IPS DF 6.9 (cell line): ENCODE measurements around the gene TGFB3.

Experiments used
- DNase-seq: peaks from one replicate; pipeline ENCODE4 v3.0.0-alpha.2; 2013; ENCODE audit warnings: low read depth, low spot score
- H3K27ac ChIP-seq: one replicate; pipeline ENCODE4 v1.5.1; 2013; ENCODE audit warnings: low read length, control low read depth
- H3K27me3 ChIP-seq: 2 replicates; pipeline ENCODE4 v1.6.1; 2013; ENCODE audit warnings: mild to moderate bottlenecking, low read length; ENCODE audit not compliant: control insufficient read depth, insufficient read depth
- H3K36me3 ChIP-seq: 2 replicates; pipeline ENCODE4 v1.6.1; 2013; ENCODE audit warnings: low read length; ENCODE audit not compliant: control insufficient read depth, insufficient read depth
- H3K4me1 ChIP-seq: 2 replicates; pipeline ENCODE4 v1.6.1; 2013; ENCODE audit warnings: low read length; ENCODE audit not compliant: control insufficient read depth, insufficient read depth
- H3K4me3 ChIP-seq: 2 replicates; pipeline ENCODE4 v1.5.1; 2013; ENCODE audit warnings: mild to moderate bottlenecking, low read length
- H3K9me3 ChIP-seq: 2 replicates; pipeline ENCODE4 v1.6.1; 2013; ENCODE audit warnings: low read length, inconsistent platforms; ENCODE audit not compliant: control insufficient read depth, insufficient read depth
- WGBS: extraction: QIAGEN DNeasy Blood & Tissue Kit; methylation state at CpG from one replicate; pipeline ENCODE4 v1.1.7; 2013; ENCODE audit warnings: mixed read lengths, missing lambda C conversion rate; ENCODE audit not compliant: insufficient read length, insufficient coverage; 5-methylcytosine and 5-hydroxymethylcytosine counted together

TGFB3 gene

GRCh38 chr14:75967866-75968265 is 13.9 kb downstream of the TGFB3 start:
- Histone ChIP-seq H3K27me3 (no peaks in the 10 kb centered on the region), H3K4me3 (no peak overlapping the region), H3K27ac (no peak overlapping the region), H3K36me3 (no peaks in the 10 kb centered on the region), H3K4me1 (no peaks in the 10 kb centered on the region), H3K9me3 (no peaks in the 10 kb centered on the region)
- no CpG with 5 or more reads among the region's 3 CpGs for WGBS
- DNase-seq: no peak

GRCh38 chr14:75961662-75962061 is 20.1 kb downstream of the TGFB3 start:
- Histone ChIP-seq H3K36me3 (no peaks in the 10 kb centered on the region), H3K9me3 (no peaks in the 10 kb centered on the region), H3K4me3 (no peak overlapping the region), H3K4me1 (no peaks in the 10 kb centered on the region), H3K27ac (no peak overlapping the region), H3K27me3 (no peaks in the 10 kb centered on the region)
- no peak for DNase-seq
- WGBS: no CpG with 5 or more reads among the region's 3 CpGs

DNA sequence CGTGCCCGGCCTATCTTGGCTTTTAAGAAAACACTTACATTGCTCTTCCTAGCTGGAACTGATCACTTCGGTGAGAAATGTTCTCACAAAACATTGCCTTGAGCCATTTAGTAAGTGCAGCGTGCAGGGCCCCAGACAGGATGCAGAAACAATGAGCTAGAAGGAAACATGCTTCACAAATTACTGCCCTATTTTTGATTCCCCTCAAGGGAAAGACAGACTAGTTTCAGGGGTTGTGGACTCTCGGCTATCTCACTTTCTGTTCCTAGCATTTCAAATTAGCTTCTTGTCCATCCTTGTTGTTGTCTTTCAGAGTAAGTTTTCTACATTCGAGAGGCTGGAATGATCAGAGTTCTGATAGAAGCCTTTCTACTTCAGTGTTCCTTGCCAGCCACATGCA is 21.6 kb downstream of the TGFB3 start:
- Histone ChIP-seq H3K27me3 (no peaks in the 10 kb centered on the region), H3K4me3 (no peak overlapping the region), H3K27ac (no peak overlapping the region), H3K4me1 (no peaks in the 10 kb centered on the region), H3K9me3 (no peaks in the 10 kb centered on the region), H3K36me3 (no peaks in the 10 kb centered on the region)
- WGBS: no CpG with 5 or more reads among the region's 6 CpGs
- no peak for DNase-seq

- no peaks in the 10 kb centered on the region for H3K27me3 ChIP-seq
- H3K27ac ChIP-seq: no peak overlapping the region
- H3K36me3 ChIP-seq: no peaks in the 10 kb centered on the region
- WGBS: no CpG with 5 or more reads among the region's 9 CpGs
- H3K4me1 ChIP-seq: no peaks in the 10 kb centered on the region
- no peak overlapping the region for H3K4me3 ChIP-seq
- H3K9me3 ChIP-seq: no peaks in the 10 kb centered on the region
- DNase-seq: no peak
Observed at GRCh38 chr14:75959031-75959430, 22.8 kb downstream of the TGFB3 start.

- H3K4me3 ChIP-seq: no peak overlapping the region
- no peaks in the 10 kb centered on the region for H3K36me3 ChIP-seq
- WGBS: 100% methylated on average over 1 of the region's 3 CpGs
- no peaks in the 10 kb centered on the region for H3K4me1 ChIP-seq
- H3K27ac ChIP-seq: no peak overlapping the region
- no peaks in the 10 kb centered on the region for H3K27me3 ChIP-seq
- DNase-seq: no peak
- H3K9me3 ChIP-seq: no peaks in the 10 kb centered on the region
Observed at GRCh38 chr14:75952489-75952888, 29.3 kb downstream of the TGFB3 start.

DNA sequence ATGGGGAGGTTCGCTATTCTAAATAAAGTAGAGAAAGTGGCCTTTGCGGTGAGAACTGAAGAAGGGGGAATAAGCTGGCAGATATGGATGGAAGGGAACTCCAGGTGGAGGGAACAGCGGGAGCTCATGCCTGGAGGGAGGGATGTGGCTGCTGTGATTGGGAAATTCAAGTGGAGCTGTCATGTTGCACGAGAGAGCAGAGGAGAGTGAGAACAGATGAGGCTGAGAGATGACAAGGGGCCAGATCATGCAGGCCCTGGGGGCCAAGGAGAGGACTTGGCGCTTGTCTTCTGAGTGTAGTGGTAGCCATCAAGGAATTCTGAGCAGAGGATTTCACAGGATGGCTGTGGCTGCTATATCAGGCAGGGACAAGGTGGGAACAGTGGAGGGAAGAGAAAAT is 35.0 kb downstream of the TGFB3 start:
- no peaks in the 10 kb centered on the region for H3K9me3 ChIP-seq
- no peak overlapping the region for H3K27ac ChIP-seq
- H3K4me1 ChIP-seq: no peaks in the 10 kb centered on the region
- WGBS: no CpG with 5 or more reads among the region's 5 CpGs
- DNase-seq: no peak
- no peak overlapping the region for H3K4me3 ChIP-seq
- H3K27me3 ChIP-seq: no peaks in the 10 kb centered on the region
- H3K36me3 ChIP-seq: no peaks in the 10 kb centered on the region

DNA sequence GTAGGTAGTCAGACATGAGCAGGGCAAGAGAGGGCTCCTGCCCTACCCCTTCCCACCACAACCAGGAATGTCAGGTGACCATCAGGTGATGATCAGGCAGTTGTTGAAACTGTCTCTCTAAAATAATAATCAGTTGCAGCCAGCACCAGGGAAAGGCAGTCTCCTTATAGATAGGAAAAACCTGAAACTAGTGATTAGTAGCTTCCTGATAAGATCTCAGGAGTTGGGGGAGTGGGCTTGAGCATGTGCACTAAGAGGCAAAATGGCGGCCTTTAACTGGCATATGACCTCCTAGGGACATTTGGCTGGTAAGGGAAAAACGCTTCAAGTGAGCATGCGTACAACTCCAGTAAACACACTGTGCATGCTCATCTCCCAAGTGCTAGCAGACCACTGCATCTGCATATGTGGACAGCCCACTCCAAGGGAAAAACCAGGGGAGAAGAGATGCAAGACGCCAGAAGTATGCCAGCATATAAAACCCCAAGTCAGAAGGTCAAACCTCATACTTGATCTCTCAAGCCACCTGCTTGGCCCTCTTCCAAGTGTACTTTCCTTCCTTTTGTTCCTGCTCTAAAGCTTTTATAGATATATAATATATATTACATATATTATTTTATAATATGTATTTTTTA is 37.1 kb downstream of the TGFB3 start:
- Histone ChIP-seq H3K27ac (no peak overlapping the region), H3K4me3 (no peak overlapping the region), H3K27me3 (no peaks in the 10 kb centered on the region), H3K36me3 (no peaks in the 10 kb centered on the region), H3K4me1 (no peaks in the 10 kb centered on the region), H3K9me3 (no peaks in the 10 kb centered on the region)
- no peak for DNase-seq
- no CpG with 5 or more reads among the region's 4 CpGs for WGBS

DNA sequence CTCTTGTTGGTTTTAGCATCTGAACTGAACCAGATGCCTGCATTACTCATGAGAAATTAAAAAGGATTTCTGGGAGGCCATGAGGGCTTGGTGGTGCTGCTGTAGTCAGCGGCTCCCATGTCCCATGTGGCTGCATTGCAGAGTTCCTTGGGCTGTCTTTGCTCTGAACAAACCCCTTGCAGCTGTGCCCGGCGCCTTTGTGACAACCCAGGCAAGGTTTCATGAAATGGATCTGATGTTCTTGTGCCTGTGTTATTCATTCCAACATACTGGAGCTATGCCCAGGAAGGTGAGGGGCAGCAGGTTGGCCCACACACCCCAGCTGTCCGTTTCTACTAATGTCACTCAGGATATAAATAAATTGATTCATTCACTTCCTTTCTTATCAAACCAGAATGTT is 40.8 kb downstream of the TGFB3 start:
- Histone ChIP-seq H3K27ac (no peak overlapping the region), H3K27me3 (no peaks in the 10 kb centered on the region), H3K9me3 (no peaks in the 10 kb centered on the region), H3K4me1 (no peaks in the 10 kb centered on the region), H3K36me3 (no peaks in the 10 kb centered on the region), H3K4me3 (no peak overlapping the region)
- WGBS: no CpG with 5 or more reads among the region's 4 CpGs
- DNase-seq: no peak

DNA sequence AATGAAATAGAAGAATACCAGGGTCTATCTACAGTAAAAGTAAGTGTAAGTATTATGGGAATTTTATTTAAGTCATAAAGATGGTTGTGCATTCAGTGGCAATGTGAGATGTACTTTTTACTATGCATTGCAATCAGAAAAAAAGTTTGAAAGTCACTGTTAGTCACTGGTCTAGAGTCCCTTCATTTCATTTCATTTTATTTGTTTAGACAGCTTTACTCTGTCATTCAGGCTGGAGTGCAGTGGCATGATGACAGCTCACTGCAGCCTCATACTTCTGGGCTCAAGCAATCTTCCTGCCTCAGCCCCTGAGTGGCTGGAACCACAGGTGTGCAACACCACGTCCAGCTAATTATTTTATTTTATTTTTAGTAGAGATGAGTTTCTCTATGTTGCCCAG is 42.6 kb downstream of the TGFB3 start:
- no peaks in the 10 kb centered on the region for H3K4me1 ChIP-seq
- H3K4me3 ChIP-seq: no peak overlapping the region
- H3K27me3 ChIP-seq: no peaks in the 10 kb centered on the region
- H3K27ac ChIP-seq: no peak overlapping the region
- no peak for DNase-seq
- H3K9me3 ChIP-seq: no peaks in the 10 kb centered on the region
- no CpG with 5 or more reads among the region's 1 CpG for WGBS
- H3K36me3 ChIP-seq: no peaks in the 10 kb centered on the region

DNA sequence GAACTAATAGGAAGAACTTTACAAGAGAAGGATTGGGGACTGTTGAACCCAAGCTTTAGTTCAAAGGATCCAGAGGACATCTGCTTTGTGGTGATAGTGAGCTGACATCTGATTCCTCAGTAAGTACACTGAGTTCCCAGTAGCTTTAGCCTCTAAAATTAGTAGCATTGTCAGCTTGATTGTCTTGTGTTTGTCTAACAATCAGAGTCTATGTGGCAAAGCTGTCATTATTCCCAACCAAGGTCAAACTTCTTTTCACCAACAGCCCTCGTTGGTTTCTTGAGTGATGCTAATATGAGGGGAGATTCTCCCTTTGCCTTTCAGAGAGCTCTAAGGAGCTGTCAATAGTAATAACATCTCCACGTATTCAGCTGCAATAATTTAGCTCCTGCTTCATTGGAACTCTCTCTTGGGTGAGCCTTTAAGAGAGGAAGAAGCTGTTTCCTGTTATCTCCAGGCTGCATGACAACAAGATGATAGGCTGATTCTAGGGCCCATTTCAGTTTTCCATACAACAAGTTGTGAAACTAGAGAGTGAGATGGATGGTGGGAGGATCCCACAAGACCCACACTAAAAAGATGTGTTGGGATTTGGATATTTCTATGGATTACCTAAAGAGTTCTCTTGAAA is 46.7 kb downstream of the TGFB3 start:
- Histone ChIP-seq H3K27ac (no peak overlapping the region), H3K27me3 (no peaks in the 10 kb centered on the region), H3K9me3 (no peaks in the 10 kb centered on the region), H3K4me3 (no peak overlapping the region), H3K36me3 (no peaks in the 10 kb centered on the region), H3K4me1 (no peaks in the 10 kb centered on the region)
- no CpG with 5 or more reads among the region's 2 CpGs for WGBS
- no peak for DNase-seq

GRCh38 chr14:75933712-75934296 is 48.0 kb downstream of the TGFB3 start:
- Histone ChIP-seq H3K36me3 (no peaks in the 10 kb centered on the region), H3K4me1 (no peaks in the 10 kb centered on the region), H3K9me3 (no peaks in the 10 kb centered on the region), H3K27me3 (no peaks in the 10 kb centered on the region), H3K27ac (no peak overlapping the region), H3K4me3 (no peak overlapping the region)
- WGBS: no CpG with 5 or more reads among the region's 2 CpGs
- no peak for DNase-seq
